IPS DF 6.9 (cell line): ENCODE data around the gene ACOX1.
A peak's percentile ranks its signal among the peaks of the same experiment; 100 is the strongest.
"Not testable (repeated sequence)": the region's sequence is repeated elsewhere in the genome, so short reads cannot be mapped to it uniquely, and the experiment has no call there.

Experiments used
- DNase-seq: peaks from one replicate; pipeline ENCODE4 v3.0.0-alpha.2; 2013; ENCODE audit warnings: low read depth, low spot score
- H3K27ac ChIP-seq: one replicate; pipeline ENCODE4 v1.5.1; 2013; ENCODE audit warnings: low read length, control low read depth
- H3K27me3 ChIP-seq: 2 replicates; pipeline ENCODE4 v1.6.1; 2013; ENCODE audit warnings: mild to moderate bottlenecking, low read length; ENCODE audit not compliant: control insufficient read depth, insufficient read depth
- H3K36me3 ChIP-seq: 2 replicates; pipeline ENCODE4 v1.6.1; 2013; ENCODE audit warnings: low read length; ENCODE audit not compliant: control insufficient read depth, insufficient read depth
- H3K4me1 ChIP-seq: 2 replicates; pipeline ENCODE4 v1.6.1; 2013; ENCODE audit warnings: low read length; ENCODE audit not compliant: control insufficient read depth, insufficient read depth
- H3K4me3 ChIP-seq: 2 replicates; pipeline ENCODE4 v1.5.1; 2013; ENCODE audit warnings: mild to moderate bottlenecking, low read length
- H3K9me3 ChIP-seq: 2 replicates; pipeline ENCODE4 v1.6.1; 2013; ENCODE audit warnings: low read length, inconsistent platforms; ENCODE audit not compliant: control insufficient read depth, insufficient read depth
- WGBS: extraction: QIAGEN DNeasy Blood & Tissue Kit; methylation state at CpG from one replicate; pipeline ENCODE4 v1.1.7; 2013; ENCODE audit warnings: mixed read lengths, missing lambda C conversion rate; ENCODE audit not compliant: insufficient read length, insufficient coverage; 5-methylcytosine and 5-hydroxymethylcytosine counted together

Gene ACOX1

GRCh38 chr17:75981019-75981615, 2.2 kb upstream of the ACOX1 start:
- no peaks in the 10 kb centered on the region for H3K36me3 ChIP-seq
- no CpG with 5 or more reads among the region's 7 CpGs for WGBS
- DNase-seq, result no peak
- peaks cover 6% of the 10 kb centered on the region for H3K4me1 ChIP-seq
- no peak overlapping the region for H3K4me3 ChIP-seq
- H3K9me3 ChIP-seq, result no peaks in the 10 kb centered on the region
- H3K27ac ChIP-seq, result no peak overlapping the region
- H3K27me3 ChIP-seq, result no peaks in the 10 kb centered on the region; the same call in 1 of the 2 replicates

GRCh38 chr17:75980188-75981018, 1.4 kb upstream of the ACOX1 start:
- peak overlapping the region; percentile 58; the same call in 1 of the 2 replicates for H3K4me3 ChIP-seq
- WGBS, result no CpG with 5 or more reads among the region's 18 CpGs
- peak overlapping the region; percentile 52 for H3K27ac ChIP-seq
- H3K9me3 ChIP-seq, result no peaks in the 10 kb centered on the region
- DNase-seq, result no peak
- no peaks in the 10 kb centered on the region for H3K36me3 ChIP-seq
- H3K27me3 ChIP-seq, result no peaks in the 10 kb centered on the region; the same call in 1 of the 2 replicates
- peaks cover 6% of the 10 kb centered on the region for H3K4me1 ChIP-seq

DNA sequence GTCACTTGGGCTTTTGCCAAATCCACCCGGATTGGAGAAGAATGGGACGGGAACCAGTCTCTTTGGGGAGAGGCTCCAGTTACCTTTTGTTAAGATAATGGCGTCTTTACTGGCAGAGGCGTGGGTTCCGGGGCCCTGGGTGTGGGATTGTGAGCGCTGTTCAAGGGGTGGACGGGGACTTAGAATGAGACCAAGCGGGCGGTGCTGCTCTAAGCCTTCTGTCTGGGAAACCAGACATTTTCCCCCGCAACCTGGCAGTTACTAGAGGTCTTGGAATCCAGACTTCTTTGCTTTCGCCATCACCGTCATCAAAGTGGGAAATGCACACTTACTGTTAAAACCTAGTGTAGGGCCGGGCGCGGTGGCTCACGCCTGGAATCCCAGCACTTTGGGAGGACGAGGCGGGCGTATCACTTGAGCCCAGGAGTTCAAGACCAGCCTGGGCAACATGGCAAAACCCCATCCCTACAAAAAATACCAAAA, 780 bp upstream of the ACOX1 start:
- peaks cover 6% of the 10 kb centered on the region for H3K4me1 ChIP-seq
- DNase-seq, result no peak
- peak overlapping the region; percentile 52 for H3K27ac ChIP-seq
- H3K4me3 ChIP-seq, result peak overlapping the region; percentile 58; the same call in 1 of the 2 replicates
- no peaks in the 10 kb centered on the region for H3K27me3 ChIP-seq
- H3K36me3 ChIP-seq, result no peaks in the 10 kb centered on the region
- H3K9me3 ChIP-seq, result no peaks in the 10 kb centered on the region
- no CpG with 5 or more reads among the region's 19 CpGs for WGBS

- no peak overlapping the region for H3K27ac ChIP-seq
- H3K4me1 ChIP-seq, result no peaks in the 10 kb centered on the region
- no peaks in the 10 kb centered on the region for H3K36me3 ChIP-seq
- H3K27me3 ChIP-seq, result no peaks in the 10 kb centered on the region
- H3K9me3 ChIP-seq, result no peaks in the 10 kb centered on the region
- H3K4me3 ChIP-seq, result no peak overlapping the region
- no peak for DNase-seq
- 100% methylated on average over 1 of the region's 9 CpGs for WGBS
Observed at GRCh38 chr17:75976175-75976848, 2.7 kb downstream of the ACOX1 start.

GRCh38 chr17:75975757-75976174, 3.2 kb downstream of the ACOX1 start:
- Histone ChIP-seq H3K27ac (no peak overlapping the region), H3K4me1 (no peaks in the 10 kb centered on the region), H3K36me3 (no peaks in the 10 kb centered on the region), H3K4me3 (no peak overlapping the region), H3K9me3 (no peaks in the 10 kb centered on the region), H3K27me3 (no peaks in the 10 kb centered on the region)
- DNase-seq, result no peak
- no CpG with 5 or more reads among the region's 5 CpGs for WGBS

GRCh38 chr17:75975187-75975586, 3.8 kb downstream of the ACOX1 start:
- not testable (repeated sequence) for DNase-seq, H3K9me3 ChIP-seq, H3K27me3 ChIP-seq, H3K4me3 ChIP-seq, H3K4me1 ChIP-seq, H3K36me3 ChIP-seq, H3K27ac ChIP-seq
- WGBS, result 100% methylated on average over 1 of the region's 6 CpGs

DNA sequence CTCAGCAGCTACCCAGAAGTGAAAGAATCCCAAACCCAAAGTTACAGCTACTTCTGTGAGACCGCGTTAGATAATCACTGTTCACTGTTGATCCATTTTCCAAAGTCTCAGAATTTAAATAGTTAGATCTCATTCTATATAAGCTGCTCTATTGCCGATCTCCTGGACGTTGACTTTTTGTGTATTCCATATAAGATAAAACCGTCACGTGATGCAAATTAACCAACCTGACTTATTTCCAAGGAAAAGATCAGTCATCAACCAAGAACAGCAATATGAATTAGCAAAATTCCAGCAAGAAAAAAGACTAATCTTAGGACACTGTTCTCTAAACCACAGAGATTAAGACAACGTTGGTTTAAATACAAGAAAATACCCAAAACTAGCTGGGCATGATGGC, 8.3 kb downstream of the ACOX1 start:
- no CpG with 5 or more reads among the region's 7 CpGs for WGBS
- DNase-seq, result no peak

GRCh38 chr17:75970011-75970523, 8.9 kb downstream of the ACOX1 start:
- Histone ChIP-seq H3K4me3 (no peak overlapping the region), H3K36me3 (no peaks in the 10 kb centered on the region), H3K27me3 (no peaks in the 10 kb centered on the region), H3K27ac (no peak overlapping the region), H3K4me1 (no peaks in the 10 kb centered on the region), H3K9me3 (no peaks in the 10 kb centered on the region)
- DNase-seq, result no peak
- WGBS, result no CpG with 5 or more reads among the region's 4 CpGs

More for the DNA sequence above, 8.3 kb downstream of the ACOX1 start:
- Histone ChIP-seq H3K27ac (no peak overlapping the region), H3K4me3 (no peak overlapping the region), H3K4me1 (no peaks in the 10 kb centered on the region), H3K27me3 (no peaks in the 10 kb centered on the region), H3K9me3 (no peaks in the 10 kb centered on the region), H3K36me3 (no peaks in the 10 kb centered on the region)

- not testable (repeated sequence) for H3K36me3 ChIP-seq, H3K9me3 ChIP-seq, H3K27me3 ChIP-seq, DNase-seq, H3K4me1 ChIP-seq, H3K4me3 ChIP-seq, H3K27ac ChIP-seq
- no CpG with 5 or more reads among the region's 10 CpGs for WGBS
Observed at GRCh38 chr17:75969044-75969443, 9.9 kb downstream of the ACOX1 start.

DNA sequence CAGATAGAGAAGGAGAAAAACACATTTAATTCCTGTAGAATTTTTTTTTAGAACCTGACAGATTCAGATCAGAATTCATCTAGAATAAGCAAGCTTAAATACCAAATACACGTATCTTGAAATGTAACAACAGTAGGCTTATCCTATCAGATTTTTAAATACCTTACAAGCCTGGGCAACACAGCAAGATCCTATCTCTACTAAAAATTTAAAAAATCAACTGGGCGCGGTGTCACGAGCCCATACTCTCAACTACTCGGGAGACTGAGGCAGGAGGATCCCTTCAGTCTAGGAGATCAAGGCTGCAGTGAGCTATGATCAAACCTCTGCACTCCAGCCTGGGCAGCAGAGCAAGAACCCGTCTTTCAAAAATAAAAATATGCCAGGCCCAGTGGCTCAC, 13.5 kb downstream of the ACOX1 start:
- H3K9me3 ChIP-seq, result no peaks in the 10 kb centered on the region
- no peaks in the 10 kb centered on the region for H3K4me1 ChIP-seq
- no CpG with 5 or more reads among the region's 6 CpGs for WGBS
- no peak for DNase-seq
- H3K27ac ChIP-seq, result no peak overlapping the region
- no peaks in the 10 kb centered on the region for H3K27me3 ChIP-seq
- no peaks in the 10 kb centered on the region for H3K36me3 ChIP-seq
- no peak overlapping the region for H3K4me3 ChIP-seq
